GM21390 (cell line): ENCODE measurements around the gene ZNF684.
"Not testable (repeated sequence)": the region's sequence is repeated elsewhere in the genome, so short reads cannot be mapped to it uniquely, and the experiment has no call there.

Experiments
- ATAC-seq: cut with Tn5 transposase; IDR thresholded peaks from one replicate; pipeline ENCODE4 v1.9.1; 2021; ENCODE audit not compliant: unreplicated experiment

Gene ZNF684

GRCh38 chr1:40567825-40568224 is 36.4 kb downstream of the ZNF684 start:
- no peak for ATAC-seq

- not testable (repeated sequence) for ATAC-seq
Measured at GRCh38 chr1:40574805-40575204, 43.4 kb downstream of the ZNF684 start.

- ATAC-seq, result no peak
Measured at GRCh38 chr1:40575336-40575735, 43.9 kb downstream of the ZNF684 start.

GRCh38 chr1:40582116-40582515 is 50.7 kb downstream of the ZNF684 start:
- ATAC-seq, result no peak

GRCh38 chr1:40583980-40584379 is 52.5 kb downstream of the ZNF684 start:
- no peak for ATAC-seq

- no peak for ATAC-seq
Measured at GRCh38 chr1:40588586-40588985, 57.1 kb downstream of the ZNF684 start.

- no peak for ATAC-seq
Measured at GRCh38 chr1:40592107-40592803, 60.8 kb downstream of the ZNF684 start.

GRCh38 chr1:40593449-40594186 is 62.2 kb downstream of the ZNF684 start:
- no peak for ATAC-seq

- no peak for ATAC-seq
Measured at GRCh38 chr1:40594187-40594531, 62.7 kb downstream of the ZNF684 start.

GRCh38 chr1:40595623-40596022 is 64.2 kb downstream of the ZNF684 start:
- ATAC-seq, result no peak
